Fibroblast of skin of back (primary cell): ENCODE results near the gene TMEM176A.

Experiments used
- DNase-seq: peaks from one replicate; pipeline ENCODE4 v3.0.0-alpha.2; 2013

The TMEM176A gene

GRCh38 chr7:150849204-150849775 lies 48.7 kb downstream of the TMEM176A start:
- no peak for DNase-seq

- DNase-seq, result no peak
These were observed 49.7 kb downstream of the TMEM176A start for GRCh38 chr7:150850273-150850672.

- no peak for DNase-seq
These were observed 51.2 kb downstream of the TMEM176A start for GRCh38 chr7:150851492-150852370.

GRCh38 chr7:150852371-150852905 lies 51.9 kb downstream of the TMEM176A start, which contains the start of gene AOC1:
Gene AOC1 (plus strand): TSS chr7:150852517. CDS start chr7:150856471, 3,954 bp downstream.
- no peak for DNase-seq

- no peak for DNase-seq
These were observed 53.8 kb downstream of the TMEM176A start for GRCh38 chr7:150854066-150855000.
